Left lung (tissue), 10 donors: ENCODE data around the gene TUBB1. TPM values are rescaled to one million over a fixed set of nuclear protein-coding genes. Genes with fewer than 3 reads are reported as not detected.

Source experiments
- ATAC-seq: fragments of 200-7000 bp; cut with Tn5 transposase; one replicate; pipeline ENCODE4 v1.9.1; 2020; ENCODE audit warnings: moderate library complexity
- DNase-seq, 4 donors: peaks; one replicate each; pipeline ENCODE4 v3.0.0-alpha.2; 2013 to 2020
- H3K27ac ChIP-seq, 2 donors: fragments of 200-600 bp; sonication (generic) in 1 of 2; one replicate each; pipeline versions ENCODE4 v1.5.0 to v1.8.0; 2020 to 2021
- H3K27me3 ChIP-seq, 2 donors: fragments of 200-600 bp; sonication (generic) in 1 of 2; one replicate each; pipeline versions ENCODE4 v1.5.0 to v1.8.0; 2020 to 2021
- H3K36me3 ChIP-seq, 2 donors: fragments of 200-600 bp; sonication (generic) in 1 of 2; one replicate each; pipeline versions ENCODE4 v1.5.0 to v1.8.0; 2020 to 2021
- H3K4me1 ChIP-seq, 2 donors: fragments of 200-600 bp; one replicate each; pipeline ENCODE4 v1.8.0; 2021
- H3K4me3 ChIP-seq, 2 donors: fragments of 200-600 bp; sonication (generic) in 1 of 2; one replicate each; pipeline versions ENCODE4 v1.5.0 to v1.8.0; 2020 to 2021; ENCODE audit warnings: mild to moderate bottlenecking in 1 of 2
- H3K9me3 ChIP-seq, 2 donors: fragments of 200-600 bp; sonication (generic) in 1 of 2; one replicate each; pipeline versions ENCODE4 v1.5.0 to v1.8.0; 2020 to 2021
- intact Hi-C, 2 donors: fragments of 100-400 bp; cut with DNase I; formaldehyde crosslinking; loops; one replicate each; pipeline versions ENCODE4 v1.11.2 to v1.14.2; 2022
- polyA plus RNA-seq, 6 donors: library from polyadenylated mRNA; unstranded; fragments of 120-200 nt; gene quantifications; one replicate each; pipeline ENCODE4 v1.2.1, GENCODE V29; 2013; ENCODE audit not compliant: insufficient read length in 6 of 6
- total RNA-seq, 2 donors: library from RNA; stranded (reverse); fragmentation: NEBNext Ultra II Directional; extraction: Animal tissue kit (Norgen Biotek cat#: 25700); gene quantifications; one replicate each; pipeline ENCODE4 v1.2.1, GENCODE V29; 2021
- TF ChIP-seq, protein P1 (sequence below), 2 donors: fragments of 200-600 bp; sonication (generic) in 1 of 2; IDR thresholded peaks; one replicate each; pipeline versions ENCODE4 v1.5.0 to v1.8.0; 2021; ENCODE audit warnings: antibody characterized with exemption in 2 of 2
- donor health status: DM: no; HTN: yes; CAD: no.
- donor health status: DM: no; HTN: no; CAD: no.

Gene TUBB1
- total and polyA plus RNA-seq, 8 donors, result 2.0 to 5.7 (median 4.3) TPM

GRCh38 chr20:58973179-58973578 lies 46.0 kb upstream of the TUBB1 start:
- intact Hi-C loops, result no loop called here
- H3K36me3 ChIP-seq, result no peaks in the 10 kb centered on the region
- TF ChIP-seq, protein P1, sequence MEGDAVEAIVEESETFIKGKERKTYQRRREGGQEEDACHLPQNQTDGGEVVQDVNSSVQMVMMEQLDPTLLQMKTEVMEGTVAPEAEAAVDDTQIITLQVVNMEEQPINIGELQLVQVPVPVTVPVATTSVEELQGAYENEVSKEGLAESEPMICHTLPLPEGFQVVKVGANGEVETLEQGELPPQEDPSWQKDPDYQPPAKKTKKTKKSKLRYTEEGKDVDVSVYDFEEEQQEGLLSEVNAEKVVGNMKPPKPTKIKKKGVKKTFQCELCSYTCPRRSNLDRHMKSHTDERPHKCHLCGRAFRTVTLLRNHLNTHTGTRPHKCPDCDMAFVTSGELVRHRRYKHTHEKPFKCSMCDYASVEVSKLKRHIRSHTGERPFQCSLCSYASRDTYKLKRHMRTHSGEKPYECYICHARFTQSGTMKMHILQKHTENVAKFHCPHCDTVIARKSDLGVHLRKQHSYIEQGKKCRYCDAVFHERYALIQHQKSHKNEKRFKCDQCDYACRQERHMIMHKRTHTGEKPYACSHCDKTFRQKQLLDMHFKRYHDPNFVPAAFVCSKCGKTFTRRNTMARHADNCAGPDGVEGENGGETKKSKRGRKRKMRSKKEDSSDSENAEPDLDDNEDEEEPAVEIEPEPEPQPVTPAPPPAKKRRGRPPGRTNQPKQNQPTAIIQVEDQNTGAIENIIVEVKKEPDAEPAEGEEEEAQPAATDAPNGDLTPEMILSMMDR (IDR thresholded peaks at IDR 0.05), result no peak
- ATAC-seq (no peak), DNase-seq (no peak)
- no peak overlapping the region for H3K27ac ChIP-seq
- peaks cover 0 to 15% of the 10 kb centered on the region in 2 donors for H3K9me3 ChIP-seq
- no peak overlapping the region for H3K4me3 ChIP-seq
- H3K27me3 ChIP-seq, result no peaks in the 10 kb centered on the region
- H3K4me1 ChIP-seq, result no peaks in the 10 kb centered on the region

GRCh38 chr20:58973866-58974265 lies 45.4 kb upstream of the TUBB1 start:
- intact Hi-C loops, result no loop called here
- Histone ChIP-seq H3K27me3 (no peaks in the 10 kb centered on the region), H3K4me1 (no peaks in the 10 kb centered on the region), H3K36me3 (no peaks in the 10 kb centered on the region), H3K9me3 (peaks cover 0 to 15% of the 10 kb centered on the region in 2 donors), H3K27ac (no peak overlapping the region), H3K4me3 (no peak overlapping the region)
- DNase-seq (no peak), ATAC-seq (no peak)
- TF ChIP-seq, protein P1 (IDR thresholded peaks at IDR 0.05), result no peak

DNA sequence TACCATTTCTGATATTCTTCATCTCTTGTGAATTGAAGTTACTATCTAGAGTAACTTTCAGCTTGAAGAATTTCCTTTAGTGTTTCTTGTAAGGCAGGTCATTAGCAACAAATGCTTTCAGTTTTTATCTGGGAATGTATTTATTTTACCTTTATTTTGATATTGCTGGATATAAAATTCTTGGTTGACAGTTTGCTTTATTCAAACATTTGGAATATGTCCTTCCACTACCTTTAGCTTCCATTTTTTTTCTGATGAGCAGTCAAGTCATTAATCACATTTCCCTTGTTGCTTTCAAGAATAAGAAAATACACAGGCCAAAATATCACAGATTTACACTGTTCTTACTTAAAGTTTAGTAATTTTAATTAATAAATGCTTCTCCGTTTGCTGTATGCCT lies 43.9 kb upstream of the TUBB1 start:
- no peaks in the 10 kb centered on the region for H3K27me3 ChIP-seq
- no peaks in the 10 kb centered on the region for H3K36me3 ChIP-seq
- peaks cover 0 to 15% of the 10 kb centered on the region in 2 donors for H3K9me3 ChIP-seq
- ATAC-seq (no peak), DNase-seq (no peak)
- H3K27ac ChIP-seq, result no peak overlapping the region
- TF ChIP-seq, protein P1 (IDR thresholded peaks at IDR 0.05), result no peak
- intact Hi-C loops, result no loop called here
- no peak overlapping the region for H3K4me3 ChIP-seq
- peaks cover 0 to 1% of the 10 kb centered on the region in 2 donors for H3K4me1 ChIP-seq

- Histone ChIP-seq H3K36me3 (no peaks in the 10 kb centered on the region), H3K4me1 (peaks cover 0 to 5% of the 10 kb centered on the region in 2 donors), H3K27me3 (no peaks in the 10 kb centered on the region), H3K4me3 (no peak overlapping the region), H3K27ac (no peak overlapping the region), H3K9me3 (peaks cover 0 to 15% of the 10 kb centered on the region in 2 donors)
- no peak for ATAC-seq
- intact Hi-C loops, result no loop called here
- TF ChIP-seq, protein P1 (IDR thresholded peaks at IDR 0.05), result no peak
- no peak for DNase-seq
These were observed 43.0 kb upstream of the TUBB1 start for GRCh38 chr20:58976061-58976730.

DNA sequence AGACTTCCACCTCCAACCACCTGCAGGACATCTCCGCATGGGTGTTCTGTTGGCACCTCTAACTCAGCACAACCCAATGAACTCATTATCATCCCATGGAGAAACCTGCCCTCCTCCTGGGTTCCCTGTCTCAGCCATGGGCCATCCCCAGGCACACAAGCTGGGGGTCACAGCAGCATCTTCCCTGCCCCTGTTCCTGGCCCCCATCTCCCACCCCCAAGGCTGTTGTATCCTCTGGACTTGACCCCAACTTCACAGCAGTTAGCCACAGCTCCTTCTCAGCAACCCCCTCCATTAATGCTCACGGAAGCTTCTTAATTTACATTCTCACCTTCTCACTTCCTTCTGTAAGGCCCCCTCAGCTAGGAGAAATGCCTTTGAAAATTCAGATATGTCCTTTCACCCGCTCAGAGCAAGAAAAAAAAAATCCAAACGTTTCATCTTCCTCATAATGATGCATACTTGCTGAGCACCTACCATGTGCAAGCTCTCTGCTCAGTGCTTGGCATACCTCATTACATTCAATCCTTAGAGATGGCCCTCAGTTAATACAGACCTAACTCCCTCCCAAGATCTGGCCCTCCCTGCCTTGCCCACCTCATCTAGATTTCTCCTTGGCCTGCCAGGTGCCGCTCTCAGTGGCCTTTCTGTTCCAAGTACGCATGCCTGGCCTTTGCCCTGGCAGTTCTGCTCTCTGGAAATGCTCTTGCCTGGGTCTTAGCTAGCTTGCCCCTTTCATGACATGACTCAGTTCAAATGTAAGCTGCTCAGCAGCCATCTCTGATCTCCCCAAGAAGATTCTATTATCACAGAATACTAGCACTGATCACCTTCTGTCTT lies 40.7 kb upstream of the TUBB1 start:
- Histone ChIP-seq H3K27me3 (no peaks in the 10 kb centered on the region), H3K27ac (no peak overlapping the region), H3K4me1 (peaks cover 0 to 25% of the 10 kb centered on the region in 2 donors), H3K4me3 (no peak overlapping the region), H3K9me3 (peaks cover 0 to 15% of the 10 kb centered on the region in 2 donors), H3K36me3 (no peaks in the 10 kb centered on the region)
- TF ChIP-seq, protein P1 (IDR thresholded peaks at IDR 0.05), result no peak
- ATAC-seq, result no peak
- intact Hi-C loops, result no loop called here
- DNase-seq, result no peak
